Osteocyte (in vitro differentiated cells): Measurements from ENCODE around the gene ADGRA1. TPM values are rescaled to one million over a fixed set of nuclear protein-coding genes. Genes with fewer than 3 reads are reported as not detected.

Experiments used
- DNase-seq: peaks from one replicate; pipeline ENCODE4 v3.0.0; 2021; ENCODE audit warnings: mixed read lengths; ENCODE audit not compliant: unreplicated experiment; ENCODE audit errors: extremely low spot score
- H3K27ac Mint-ChIP-seq: one replicate; pipeline ENCODE4 v1.8.0; 2021; ENCODE audit warnings: mild to moderate bottlenecking, mixed read lengths; ENCODE audit not compliant: unreplicated experiment
- H3K27me3 Mint-ChIP-seq: one replicate; pipeline ENCODE4 v1.8.0; 2021; ENCODE audit warnings: mixed read lengths; ENCODE audit not compliant: unreplicated experiment
- H3K36me3 Mint-ChIP-seq: one replicate; pipeline ENCODE4 v1.8.0; 2021; ENCODE audit warnings: mixed read lengths; ENCODE audit not compliant: unreplicated experiment
- H3K4me1 Mint-ChIP-seq: one replicate; pipeline ENCODE4 v1.8.0; 2021; ENCODE audit warnings: mixed read lengths; ENCODE audit not compliant: unreplicated experiment
- H3K4me3 Mint-ChIP-seq: one replicate; pipeline ENCODE4 v1.8.0; 2021; ENCODE audit warnings: mild to moderate bottlenecking, moderate library complexity, mixed read lengths; ENCODE audit not compliant: unreplicated experiment
- H3K9me3 Mint-ChIP-seq: one replicate; pipeline ENCODE4 v1.8.0; 2021; ENCODE audit warnings: mixed read lengths; ENCODE audit not compliant: unreplicated experiment
- total RNA-seq: library from RNA; stranded (reverse); gene quantifications from 2 replicates; pipeline ENCODE4 v1.2.1, GENCODE V29; 2021
- TF ChIP-seq, protein P1 (sequence below): fragments of 200-600 bp; sonication (generic); IDR thresholded peaks from 2 replicates; pipeline ENCODE4 v1.5.0; 2021; ENCODE audit warnings: antibody characterized with exemption, mild to moderate bottlenecking, moderate library complexity

Gene ADGRA1
- total RNA-seq, 1 donor from 2014 or later = not detected

DNA sequence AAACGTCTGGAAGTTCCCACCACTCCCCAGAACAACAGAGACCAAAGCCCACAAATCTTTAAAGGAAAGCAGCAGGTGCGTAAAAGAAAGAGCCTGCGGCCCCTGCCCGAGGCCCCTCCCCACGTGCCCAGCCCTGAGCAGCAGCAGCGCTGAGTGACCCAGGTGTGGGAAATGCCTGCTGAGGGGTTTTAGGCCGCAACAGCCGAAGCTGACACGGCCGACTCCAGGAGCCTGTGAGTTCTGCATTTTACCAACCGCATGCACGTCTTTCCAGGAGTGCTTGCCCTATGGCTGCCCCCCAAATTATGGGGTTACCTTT, 70.7 kb downstream of the ADGRA1 start:
- Mint-ChIP-seq H3K27ac (no peak overlapping the region), H3K4me3 (no peak overlapping the region), H3K36me3 (no peaks in the 10 kb centered on the region), H3K27me3 (peaks cover 27% of the 10 kb centered on the region), H3K4me1 (no peaks in the 10 kb centered on the region), H3K9me3 (no peaks in the 10 kb centered on the region)
- TF ChIP-seq, protein P1, sequence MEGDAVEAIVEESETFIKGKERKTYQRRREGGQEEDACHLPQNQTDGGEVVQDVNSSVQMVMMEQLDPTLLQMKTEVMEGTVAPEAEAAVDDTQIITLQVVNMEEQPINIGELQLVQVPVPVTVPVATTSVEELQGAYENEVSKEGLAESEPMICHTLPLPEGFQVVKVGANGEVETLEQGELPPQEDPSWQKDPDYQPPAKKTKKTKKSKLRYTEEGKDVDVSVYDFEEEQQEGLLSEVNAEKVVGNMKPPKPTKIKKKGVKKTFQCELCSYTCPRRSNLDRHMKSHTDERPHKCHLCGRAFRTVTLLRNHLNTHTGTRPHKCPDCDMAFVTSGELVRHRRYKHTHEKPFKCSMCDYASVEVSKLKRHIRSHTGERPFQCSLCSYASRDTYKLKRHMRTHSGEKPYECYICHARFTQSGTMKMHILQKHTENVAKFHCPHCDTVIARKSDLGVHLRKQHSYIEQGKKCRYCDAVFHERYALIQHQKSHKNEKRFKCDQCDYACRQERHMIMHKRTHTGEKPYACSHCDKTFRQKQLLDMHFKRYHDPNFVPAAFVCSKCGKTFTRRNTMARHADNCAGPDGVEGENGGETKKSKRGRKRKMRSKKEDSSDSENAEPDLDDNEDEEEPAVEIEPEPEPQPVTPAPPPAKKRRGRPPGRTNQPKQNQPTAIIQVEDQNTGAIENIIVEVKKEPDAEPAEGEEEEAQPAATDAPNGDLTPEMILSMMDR = no peak
- DNase-seq = no peak

DNA sequence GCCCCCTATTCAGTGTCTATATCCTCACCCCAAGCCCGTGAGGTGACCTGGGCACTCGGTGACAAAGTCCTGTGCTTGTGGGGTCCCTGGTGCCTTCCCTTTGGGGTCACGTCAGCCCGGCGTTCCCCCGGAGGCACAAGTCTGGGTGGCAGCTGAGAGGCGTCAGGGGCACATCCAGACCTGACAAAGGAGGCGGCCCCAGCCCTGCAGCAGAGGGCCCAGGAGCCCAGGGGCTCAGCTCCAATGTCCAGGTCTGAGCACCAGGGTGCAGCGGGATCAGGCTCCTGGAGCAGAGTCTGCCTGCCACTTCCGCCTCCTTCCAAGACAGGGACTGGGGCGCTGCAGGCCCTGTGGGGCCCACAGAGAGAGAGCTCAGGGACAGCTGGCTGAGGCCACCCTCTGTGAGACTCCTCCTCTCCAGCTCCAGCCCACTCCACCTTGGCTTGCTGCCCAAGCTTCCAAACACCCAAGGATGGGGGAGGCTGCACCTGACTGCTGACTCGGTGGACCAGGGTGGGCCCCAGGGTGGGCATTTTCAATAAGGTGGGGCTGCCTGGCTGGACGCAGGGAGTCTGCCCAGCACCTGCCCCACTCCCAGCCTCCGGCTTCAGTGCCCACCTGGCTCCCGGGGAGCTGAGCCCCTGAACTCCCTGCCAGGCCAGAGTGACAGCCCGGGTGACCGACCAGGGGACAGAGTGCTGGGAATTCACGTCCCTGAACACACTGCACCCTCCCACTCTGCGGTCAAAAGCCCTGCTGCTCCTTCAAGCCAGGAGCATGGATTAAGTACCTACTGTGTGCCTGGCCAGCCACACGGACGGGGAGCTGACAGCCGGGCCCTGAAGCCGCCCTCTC, 71.3 kb downstream of the ADGRA1 start:
- Mint-ChIP-seq H3K27ac (no peak overlapping the region), H3K36me3 (no peaks in the 10 kb centered on the region), H3K4me1 (no peaks in the 10 kb centered on the region), H3K27me3 (peaks cover 25% of the 10 kb centered on the region), H3K4me3 (no peak overlapping the region), H3K9me3 (no peaks in the 10 kb centered on the region)
- TF ChIP-seq, protein P1 = no peak
- no peak for DNase-seq

DNA sequence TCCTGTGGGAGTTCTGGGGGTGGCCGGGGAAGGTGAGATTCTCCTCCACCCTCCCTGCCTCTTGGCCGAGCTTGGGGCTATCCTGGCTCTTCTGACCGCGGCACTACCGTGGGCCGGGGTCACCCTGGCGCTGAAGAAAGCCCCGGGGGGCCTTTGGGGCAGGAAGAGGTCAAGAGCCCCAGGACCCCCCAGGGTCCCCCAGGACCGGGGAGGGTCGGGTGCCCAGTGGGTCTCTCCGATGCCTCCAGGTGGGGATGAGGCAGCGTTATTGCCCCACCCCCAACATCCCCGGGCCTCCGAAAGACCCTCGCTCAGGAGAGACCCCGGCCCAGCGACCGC, 71.9 kb downstream of the ADGRA1 start:
- TF ChIP-seq, protein P1 = no peak
- Mint-ChIP-seq H3K27ac (no peak overlapping the region), H3K9me3 (no peaks in the 10 kb centered on the region), H3K27me3 (peaks cover 19% of the 10 kb centered on the region), H3K4me3 (no peak overlapping the region), H3K4me1 (no peaks in the 10 kb centered on the region), H3K36me3 (no peaks in the 10 kb centered on the region)
- DNase-seq = no peak

DNA sequence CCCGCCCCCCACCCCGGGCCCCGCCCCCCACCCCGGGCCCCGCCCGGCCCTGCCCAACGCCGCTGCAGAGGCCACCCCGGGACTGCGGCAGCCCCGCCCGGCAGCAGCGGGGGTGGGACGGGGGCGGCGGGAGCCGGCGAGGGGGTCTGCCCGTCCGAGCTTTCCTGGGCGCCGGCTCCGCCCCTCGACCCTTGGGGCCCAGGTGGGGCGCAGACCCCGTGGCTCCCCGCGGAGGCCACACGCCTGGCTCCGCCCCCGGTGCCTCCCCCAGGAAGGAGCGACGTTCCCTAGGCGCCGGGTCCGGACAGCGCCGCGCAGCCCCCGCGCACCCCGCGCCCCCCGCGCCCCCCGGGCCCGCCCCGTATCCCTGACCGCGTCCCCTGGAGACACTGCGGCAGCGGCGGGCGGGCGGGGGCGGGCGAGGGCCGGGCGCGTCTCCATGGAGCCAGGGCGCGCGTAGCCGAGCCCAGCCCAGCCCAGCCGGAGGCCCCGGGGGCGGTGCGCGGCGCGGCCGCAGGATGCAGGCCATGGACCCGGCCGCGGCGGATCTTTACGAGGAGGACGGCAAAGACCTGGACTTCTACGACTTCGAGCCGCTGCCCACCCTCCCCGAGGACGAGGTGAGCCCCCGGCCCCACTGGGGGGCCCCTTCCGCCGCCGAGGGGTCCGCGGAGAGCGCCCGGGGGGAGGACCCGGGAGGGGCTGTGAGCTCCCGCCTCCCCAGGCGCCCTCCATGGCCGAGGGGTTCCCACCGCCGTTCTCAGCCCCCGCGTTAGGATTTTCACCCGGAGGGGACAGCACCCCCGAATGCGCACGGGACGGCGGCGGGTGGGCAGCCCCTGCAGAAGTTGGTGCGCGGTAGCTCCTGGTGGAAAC, 72.5 kb downstream of the ADGRA1 start, which contains the start of gene KNDC1:
TSS of gene KNDC1 (plus strand) at position 270 of the 876 bp plus-strand sequence. CDS start at position 519, 249 bp downstream.
- Mint-ChIP-seq H3K36me3 (no peaks in the 10 kb centered on the region), H3K4me1 (no peaks in the 10 kb centered on the region), H3K9me3 (no peaks in the 10 kb centered on the region), H3K27me3 (peaks cover 15% of the 10 kb centered on the region), H3K27ac (no peak within 1 kb of the TSS), H3K4me3 (no peak within 1 kb of the TSS)
- TF ChIP-seq, protein P1 = no peak
- DNase-seq = no peak
